Measurements from ENCODE around the gene DNAJB9.
A peak's percentile ranks its signal among the peaks of the same experiment; 100 is the strongest.

DNAJB9 gene

GRCh38 chr7:108569381-108570145 is at the start of gene DNAJB9, which contains the start of gene THAP5:
DNAJB9 (plus strand) TSS chr7:108569874; CDS start chr7:108571727, 1,853 bp downstream.
THAP5 (minus strand) TSS chr7:108569706; CDS start chr7:108569569, 137 bp downstream.
- TF ChIP-seq, protein P1, sequence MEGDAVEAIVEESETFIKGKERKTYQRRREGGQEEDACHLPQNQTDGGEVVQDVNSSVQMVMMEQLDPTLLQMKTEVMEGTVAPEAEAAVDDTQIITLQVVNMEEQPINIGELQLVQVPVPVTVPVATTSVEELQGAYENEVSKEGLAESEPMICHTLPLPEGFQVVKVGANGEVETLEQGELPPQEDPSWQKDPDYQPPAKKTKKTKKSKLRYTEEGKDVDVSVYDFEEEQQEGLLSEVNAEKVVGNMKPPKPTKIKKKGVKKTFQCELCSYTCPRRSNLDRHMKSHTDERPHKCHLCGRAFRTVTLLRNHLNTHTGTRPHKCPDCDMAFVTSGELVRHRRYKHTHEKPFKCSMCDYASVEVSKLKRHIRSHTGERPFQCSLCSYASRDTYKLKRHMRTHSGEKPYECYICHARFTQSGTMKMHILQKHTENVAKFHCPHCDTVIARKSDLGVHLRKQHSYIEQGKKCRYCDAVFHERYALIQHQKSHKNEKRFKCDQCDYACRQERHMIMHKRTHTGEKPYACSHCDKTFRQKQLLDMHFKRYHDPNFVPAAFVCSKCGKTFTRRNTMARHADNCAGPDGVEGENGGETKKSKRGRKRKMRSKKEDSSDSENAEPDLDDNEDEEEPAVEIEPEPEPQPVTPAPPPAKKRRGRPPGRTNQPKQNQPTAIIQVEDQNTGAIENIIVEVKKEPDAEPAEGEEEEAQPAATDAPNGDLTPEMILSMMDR (conservative IDR thresholded peaks at IDR 0.05; ENCODE audit: control insufficient read depth, insufficient read depth, low read depth, low read length): no peak
- peak; percentile 99 for DNase-seq (ENCODE audit: low read depth)
- H3K4me3 ChIP-seq (ENCODE audit: control insufficient read depth, low read depth, low read length): peak within 1 kb of the TSS; percentile 89

- DNase-seq (ENCODE audit: low read depth): no peak
- TF ChIP-seq, protein P1 (conservative IDR thresholded peaks at IDR 0.05; ENCODE audit: control insufficient read depth, insufficient read depth, low read depth, low read length): no peak
- H3K4me3 ChIP-seq (ENCODE audit: control insufficient read depth, low read depth, low read length): no peak overlapping the region
Measured at GRCh38 chr7:108522780-108523179, 46.9 kb upstream of the DNAJB9 start.

- peak overlapping the region; percentile 81 for H3K4me3 ChIP-seq (ENCODE audit: control insufficient read depth, low read depth, low read length)
- TF ChIP-seq, protein P1 (conservative IDR thresholded peaks at IDR 0.05; ENCODE audit: control insufficient read depth, insufficient read depth, low read depth, low read length): no peak
- peak; percentile 87 for DNase-seq (ENCODE audit: low read depth)
Measured at GRCh38 chr7:108525327-108525984, 44.2 kb upstream of the DNAJB9 start.

- peak; percentile 99 for DNase-seq (ENCODE audit: low read depth)
- TF ChIP-seq, protein P1 (conservative IDR thresholded peaks at IDR 0.05; ENCODE audit: control insufficient read depth, insufficient read depth, low read depth, low read length): no peak
- peak within 1 kb of the TSS; percentile 81 for H3K4me3 ChIP-seq (ENCODE audit: control insufficient read depth, low read depth, low read length)
Measured at GRCh38 chr7:108525985-108526767, 43.5 kb upstream of the DNAJB9 start, which contains the start of gene PNPLA8. PNPLA8 (minus strand) TSS chr7:108526135; CDS start chr7:108515491, 10,644 bp downstream.

GRCh38 chr7:108526768-108527017 is 43.0 kb upstream of the DNAJB9 start:
- peak overlapping the region; percentile 78 for H3K4me3 ChIP-seq (ENCODE audit: control insufficient read depth, low read depth, low read length)
- no peak for DNase-seq (ENCODE audit: low read depth)
- TF ChIP-seq, protein P1 (conservative IDR thresholded peaks at IDR 0.05; ENCODE audit: control insufficient read depth, insufficient read depth, low read depth, low read length): no peak

DNA sequence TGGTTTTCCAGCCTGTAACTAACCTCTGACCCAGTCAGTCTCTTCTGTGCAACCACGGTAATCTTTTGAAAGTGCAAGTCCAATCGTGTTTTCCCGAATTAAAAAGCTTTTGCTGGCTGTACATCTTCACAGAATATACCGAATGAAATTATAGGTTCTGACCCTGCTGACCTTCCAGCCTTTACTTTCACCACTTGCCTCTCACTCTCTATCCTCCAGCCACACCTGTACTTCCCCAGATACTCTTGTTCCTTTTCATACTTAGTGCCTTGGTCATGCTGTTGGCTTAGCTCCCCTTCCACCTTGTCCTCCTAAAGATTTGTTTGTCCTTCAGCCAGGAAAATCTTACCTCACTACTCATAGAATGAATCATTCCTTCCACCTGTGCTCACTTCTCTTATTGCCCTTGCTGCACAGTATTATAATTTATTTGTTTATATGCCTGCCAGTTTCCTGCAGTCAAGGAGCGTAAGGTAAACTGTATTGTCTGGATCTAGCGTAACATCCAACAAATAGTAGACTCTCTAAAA is 41.4 kb upstream of the DNAJB9 start:
- H3K4me3 ChIP-seq (ENCODE audit: control insufficient read depth, low read depth, low read length): no peak overlapping the region
- TF ChIP-seq, protein P1 (conservative IDR thresholded peaks at IDR 0.05; ENCODE audit: control insufficient read depth, insufficient read depth, low read depth, low read length): no peak
- no peak for DNase-seq (ENCODE audit: low read depth)

Measured in fibroblast of mammary gland (primary cell).